ENCODE results near the gene MIER3. TPM values are rescaled to one million over a fixed set of nuclear protein-coding genes. Genes with fewer than 3 reads are reported as not detected.
A peak's percentile ranks its signal among the peaks of the same experiment; 100 is the strongest.

MIER3 gene
- total and polyA plus RNA-seq, 2 of the 13 experiments (the other 11 are each of a cell fraction or from before 2014, with no cell fraction given), result 14.6 to 38.8 TPM

DNA sequence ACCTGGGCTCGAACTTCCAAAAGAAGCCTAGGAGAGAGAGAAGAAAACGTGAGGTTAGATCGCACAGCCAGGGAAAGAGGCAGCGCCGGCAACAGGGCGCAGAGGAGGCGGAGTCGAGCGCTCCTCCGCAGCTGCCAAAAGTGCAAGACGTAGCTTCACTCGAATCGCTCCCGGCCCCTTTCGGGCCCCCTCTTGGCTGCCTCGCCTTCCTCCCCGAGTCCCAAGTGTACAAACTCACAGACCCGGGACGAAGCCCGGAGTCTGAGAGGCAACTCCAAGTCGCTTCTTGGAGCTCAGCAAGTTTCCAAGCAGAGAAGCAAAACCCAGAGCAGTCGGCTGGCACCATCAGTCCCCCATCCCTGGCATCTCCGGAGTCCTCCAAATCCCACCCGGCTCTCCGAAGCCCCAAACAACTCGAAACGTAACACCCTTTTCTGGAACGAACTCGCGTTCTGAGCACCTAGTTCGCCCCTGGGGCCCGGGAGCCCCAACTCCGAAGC lies 1.2 kb downstream of the MIER3 start:
- no TSS peak for BruUV-seq (replicated peaks)
- Histone ChIP-seq H2AFZ (ENCODE audit: low read length) (no peak overlapping the region), H3K9ac (ENCODE audit: insufficient read depth, low read depth, low read length) (peak overlapping the region; percentile 83), H4K20me1 (ENCODE audit: insufficient read depth, low read length) (0 out of 2 replicates have a peak, but pooled peaks cover 7% of the 10 kb centered on the region), H3K4me1 (ENCODE audit: insufficient read depth, low read length) (peaks cover 31% of the 10 kb centered on the region), H3K4me3 (replicated peaks in 1 of 3; ENCODE audit: insufficient read depth in 1 of 3, low read depth in 2 of 3, low read length in 3 of 3) (peak overlapping the region; percentile 90 to 95 (median 91)), H3K79me2 (ENCODE audit: insufficient read depth, low read length) (peaks cover 23% of the 10 kb centered on the region), H3K4me2 (ENCODE audit: low read depth, low read length) (peak overlapping the region; percentile 89), H3K9me3 (ENCODE audit: low read length) (no peaks in the 10 kb centered on the region), H3K27me3 (ENCODE audit: control insufficient read depth in 1 of 2, insufficient read depth in 2 of 2, low read length in 2 of 2) (no peaks in the 10 kb centered on the region; a peak in 1 of 5 replicates), H3K36me3 (replicated peaks in 1 of 2; ENCODE audit: control insufficient read depth in 1 of 2, insufficient read depth in 2 of 2, low read length in 2 of 2) (peaks cover 1 to 11% of the 10 kb centered on the region in 2 experiments; a peak in 2 of 5 replicates), H3K27ac (ENCODE audit: extremely low read length, insufficient read depth, low read length) (peak overlapping the region; percentile 72)
- FAIRE-seq (peak; percentile 36), DNase-seq (ENCODE audit: low spot score) (peak; percentile 3), ATAC-seq (peak; percentile 54)
- 3% methylated on average over 27 of the region's 33 CpGs for WGBS (ENCODE audit: low lambda C conversion rate)
- ChIA-PET POLR2A (interaction anchor here (0.9 to 2.8 kb wide), 7 partner anchors 11 to 223 kb away, joined by 3 to 25 read pairs (median 6); partner anchors contain the start of genes GPBP1 and SETD9), CTCF (ENCODE audit: low intra/inter-chr PET ratio, low total read pairs) (no interaction called here)
- in situ Hi-C loops (cut with HindIII; ENCODE audit: extremely low pct_ligation_motif_present, low pct_unique_long_range_greater_than_20kb), result loop anchor here (25.0 kb wide), 1 partner anchor 187 kb away; no protein-coding TSS in a partner anchor
- intact Hi-C loops (cut with micrococcal nuclease; ENCODE audit: unreplicated experiment), result loop anchor here (2.0 to 5.0 kb wide), 2 partner anchors 38 to 132 kb away; no protein-coding TSS in a partner anchor
- TF ChIP-seq SP5 (CRISPR knock-in tag; IDR thresholded peaks at IDR 0.05; ENCODE audit: borderline replicate concordance, low read depth), result peak; percentile 71; the same call in 1 of the 2 replicates
- TF ChIP-seq STAT5B (CRISPR knock-in tag; IDR thresholded peaks at IDR 0.05), result no peak
- TF ChIP-seq ATAD3A (CRISPR knock-in tag; IDR thresholded peaks at IDR 0.05), result no peak
- TF ChIP-seq FOXP1 (IDR thresholded peaks at IDR 0.05), result no peak
- TF ChIP-seq FOXP1 (CRISPR knock-in tag; IDR thresholded peaks at IDR 0.05), result no peak
- 0 out of 2 replicates have a peak, but pooled peaks have one; percentile 41 for TF ChIP-seq MYPOP (CRISPR knock-in tag; IDR thresholded peaks at IDR 0.05)
- TF ChIP-seq MTF1 (CRISPR knock-in tag; IDR thresholded peaks at IDR 0.05), result no peak
- TF ChIP-seq KMT2A (CRISPR knock-in tag; IDR thresholded peaks at IDR 0.05), result 0 out of 2 replicates have a peak, but pooled peaks have one; percentile 57
- no peak for TF ChIP-seq NFRKB (IDR thresholded peaks at IDR 0.05)
- TF ChIP-seq SCMH1 (CRISPR knock-in tag; IDR thresholded peaks at IDR 0.05; ENCODE audit: borderline replicate concordance), result no peak
- TF ChIP-seq FOSL2 (CRISPR knock-in tag; IDR thresholded peaks at IDR 0.05), result no peak
- TF ChIP-seq HINFP (CRISPR knock-in tag; IDR thresholded peaks at IDR 0.05; ENCODE audit: low read depth), result no peak
- TF ChIP-seq TEAD2 (CRISPR knock-in tag; IDR thresholded peaks at IDR 0.05), result no peak
- no peak for TF ChIP-seq ZNF766 (CRISPR knock-in tag; IDR thresholded peaks at IDR 0.05; ENCODE audit: borderline replicate concordance)
- no peak for TF ChIP-seq SP140L (CRISPR knock-in tag; IDR thresholded peaks at IDR 0.05; ENCODE audit: borderline replicate concordance)
- TF ChIP-seq, protein P1, sequence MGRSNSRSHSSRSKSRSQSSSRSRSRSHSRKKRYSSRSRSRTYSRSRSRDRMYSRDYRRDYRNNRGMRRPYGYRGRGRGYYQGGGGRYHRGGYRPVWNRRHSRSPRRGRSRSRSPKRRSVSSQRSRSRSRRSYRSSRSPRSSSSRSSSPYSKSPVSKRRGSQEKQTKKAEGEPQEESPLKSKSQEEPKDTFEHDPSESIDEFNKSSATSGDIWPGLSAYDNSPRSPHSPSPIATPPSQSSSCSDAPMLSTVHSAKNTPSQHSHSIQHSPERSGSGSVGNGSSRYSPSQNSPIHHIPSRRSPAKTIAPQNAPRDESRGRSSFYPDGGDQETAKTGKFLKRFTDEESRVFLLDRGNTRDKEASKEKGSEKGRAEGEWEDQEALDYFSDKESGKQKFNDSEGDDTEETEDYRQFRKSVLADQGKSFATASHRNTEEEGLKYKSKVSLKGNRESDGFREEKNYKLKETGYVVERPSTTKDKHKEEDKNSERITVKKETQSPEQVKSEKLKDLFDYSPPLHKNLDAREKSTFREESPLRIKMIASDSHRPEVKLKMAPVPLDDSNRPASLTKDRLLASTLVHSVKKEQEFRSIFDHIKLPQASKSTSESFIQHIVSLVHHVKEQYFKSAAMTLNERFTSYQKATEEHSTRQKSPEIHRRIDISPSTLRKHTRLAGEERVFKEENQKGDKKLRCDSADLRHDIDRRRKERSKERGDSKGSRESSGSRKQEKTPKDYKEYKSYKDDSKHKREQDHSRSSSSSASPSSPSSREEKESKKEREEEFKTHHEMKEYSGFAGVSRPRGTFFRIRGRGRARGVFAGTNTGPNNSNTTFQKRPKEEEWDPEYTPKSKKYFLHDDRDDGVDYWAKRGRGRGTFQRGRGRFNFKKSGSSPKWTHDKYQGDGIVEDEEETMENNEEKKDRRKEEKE (IDR thresholded peaks at IDR 0.05), result no peak
- no peak for TF ChIP-seq ZNF562 (CRISPR knock-in tag; IDR thresholded peaks at IDR 0.05; ENCODE audit: borderline replicate concordance)
- TF ChIP-seq XRCC5 (optimal IDR thresholded peaks at IDR 0.05; ENCODE audit: low read length), result peak; percentile 10
- TF ChIP-seq ZSCAN12 (CRISPR knock-in tag; IDR thresholded peaks at IDR 0.05), result no peak
- TF ChIP-seq NR2C2 (CRISPR knock-in tag; IDR thresholded peaks at IDR 0.05; ENCODE audit: borderline replicate concordance), result no peak
- no peak for TF ChIP-seq ZBTB20 (CRISPR knock-in tag; IDR thresholded peaks at IDR 0.05; ENCODE audit: borderline replicate concordance, low read depth)
- TF ChIP-seq ZNF292 (CRISPR knock-in tag; IDR thresholded peaks at IDR 0.05; ENCODE audit: borderline replicate concordance, low read depth), result peak; percentile 61; the same call in 1 of the 2 replicates
